ENCODE measurements around the gene CGB5. TPM values are rescaled to one million over a fixed set of nuclear protein-coding genes. Genes with fewer than 3 reads are reported as not detected.

CGB5 gene
- total RNA-seq, 4 donors from 2014 or later: not detected

DNA sequence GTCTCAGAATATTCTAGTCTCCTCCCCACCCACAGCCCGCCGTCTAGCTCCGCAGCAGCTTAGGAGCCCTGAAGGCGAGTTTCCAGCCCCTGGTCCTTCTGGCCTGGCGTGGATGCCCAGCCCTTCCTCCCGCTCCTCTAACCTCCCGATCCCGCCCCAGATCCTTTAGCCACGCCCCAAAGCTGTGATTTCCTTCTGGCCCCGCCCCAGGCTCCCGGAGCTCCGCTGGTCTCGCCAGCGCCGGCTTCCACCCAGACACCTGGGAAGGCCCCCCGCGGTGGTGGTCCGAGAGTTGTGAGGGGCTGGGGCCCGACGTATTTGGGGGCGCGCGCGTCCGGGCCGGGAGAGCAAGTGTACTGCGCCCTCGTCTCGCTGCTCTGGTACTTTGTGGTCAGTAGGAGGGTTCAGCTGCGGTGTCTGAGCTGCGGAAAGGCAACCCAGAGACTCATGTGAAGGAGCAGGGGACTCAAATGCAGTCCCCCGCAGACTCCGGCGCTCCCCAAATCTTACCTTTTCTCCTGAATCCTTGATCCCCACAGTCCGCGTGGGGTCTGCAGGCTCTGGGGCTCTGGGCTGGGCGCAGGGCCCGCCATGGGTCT, 14.1 kb downstream of the CGB5 start, which contains the start of gene CGB7:
Gene CGB7, minus strand, starts transcription at position 114 of the 599 bp plus-strand sequence. CDS start 2,374 bp downstream, outside the sequence.
- TF ChIP-seq POLR2A (IDR thresholded peaks at IDR 0.05) (no peak), POLR2AphosphoS5 (IDR thresholded peaks at IDR 0.05) (no peak), EP300 (IDR thresholded peaks at IDR 0.05) (no peak)
- TF ChIP-seq, protein P1, sequence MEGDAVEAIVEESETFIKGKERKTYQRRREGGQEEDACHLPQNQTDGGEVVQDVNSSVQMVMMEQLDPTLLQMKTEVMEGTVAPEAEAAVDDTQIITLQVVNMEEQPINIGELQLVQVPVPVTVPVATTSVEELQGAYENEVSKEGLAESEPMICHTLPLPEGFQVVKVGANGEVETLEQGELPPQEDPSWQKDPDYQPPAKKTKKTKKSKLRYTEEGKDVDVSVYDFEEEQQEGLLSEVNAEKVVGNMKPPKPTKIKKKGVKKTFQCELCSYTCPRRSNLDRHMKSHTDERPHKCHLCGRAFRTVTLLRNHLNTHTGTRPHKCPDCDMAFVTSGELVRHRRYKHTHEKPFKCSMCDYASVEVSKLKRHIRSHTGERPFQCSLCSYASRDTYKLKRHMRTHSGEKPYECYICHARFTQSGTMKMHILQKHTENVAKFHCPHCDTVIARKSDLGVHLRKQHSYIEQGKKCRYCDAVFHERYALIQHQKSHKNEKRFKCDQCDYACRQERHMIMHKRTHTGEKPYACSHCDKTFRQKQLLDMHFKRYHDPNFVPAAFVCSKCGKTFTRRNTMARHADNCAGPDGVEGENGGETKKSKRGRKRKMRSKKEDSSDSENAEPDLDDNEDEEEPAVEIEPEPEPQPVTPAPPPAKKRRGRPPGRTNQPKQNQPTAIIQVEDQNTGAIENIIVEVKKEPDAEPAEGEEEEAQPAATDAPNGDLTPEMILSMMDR (IDR thresholded peaks at IDR 0.05): no peak
- Histone ChIP-seq H3K4me3 (peak within 1 kb of the TSS; percentile 22 to 58), H3K9me3 (no peaks in the 10 kb centered on the region), H3K36me3 (no peaks in the 10 kb centered on the region), H3K27me3 (peaks cover 50% of the 10 kb centered on the region), H3K27ac (no peak within 1 kb of the TSS), H3K4me1 (peaks cover 0 to 25% (median 16%) of the 10 kb centered on the region in 3 donors)
- peak; percentile 69 for ATAC-seq
- WGBS, 2 donors (ENCODE audit: low coverage in 1 of 2): 0 to 5% methylated on average over 9 to 14 of the region's 38 CpGs

DNA sequence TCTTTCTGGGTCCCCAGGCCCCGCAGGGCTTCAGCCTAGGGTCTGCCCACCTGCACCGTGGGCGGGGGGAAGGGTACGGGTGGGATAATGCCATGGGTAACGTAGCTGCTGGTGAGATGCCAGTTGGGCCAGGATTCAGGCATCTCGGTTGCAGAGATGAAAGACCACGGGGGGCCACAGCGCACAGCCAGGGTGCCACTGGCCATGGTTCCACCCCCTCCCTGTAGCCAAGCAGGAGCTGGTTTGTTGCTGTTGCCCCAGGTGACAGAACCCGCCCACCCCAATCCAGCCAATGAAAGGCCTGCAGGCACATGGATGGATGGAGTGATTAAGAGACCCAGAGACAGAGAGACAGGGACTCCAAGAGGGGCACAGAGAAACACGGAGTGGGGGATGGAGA, 14.9 kb downstream of the CGB5 start:
- H3K36me3 ChIP-seq: no peaks in the 10 kb centered on the region
- no peak for ATAC-seq
- no peak overlapping the region for H3K4me3 ChIP-seq
- H3K27ac ChIP-seq: no peak overlapping the region
- H3K4me1 ChIP-seq: peaks cover 0 to 25% (median 16%) of the 10 kb centered on the region in 3 donors
- 20% methylated on average over 3 of the region's 10 CpGs; no CpG with 5 or more reads in 1 of the 2 donors for WGBS, 2 donors (ENCODE audit: low coverage in 1 of 2)
- TF ChIP-seq EP300 (IDR thresholded peaks at IDR 0.05) (no peak), POLR2AphosphoS5 (IDR thresholded peaks at IDR 0.05) (no peak), POLR2A (IDR thresholded peaks at IDR 0.05) (no peak)
- TF ChIP-seq, protein P1 (IDR thresholded peaks at IDR 0.05): no peak
- no peaks in the 10 kb centered on the region for H3K9me3 ChIP-seq
- peaks cover 58% of the 10 kb centered on the region for H3K27me3 ChIP-seq

DNA sequence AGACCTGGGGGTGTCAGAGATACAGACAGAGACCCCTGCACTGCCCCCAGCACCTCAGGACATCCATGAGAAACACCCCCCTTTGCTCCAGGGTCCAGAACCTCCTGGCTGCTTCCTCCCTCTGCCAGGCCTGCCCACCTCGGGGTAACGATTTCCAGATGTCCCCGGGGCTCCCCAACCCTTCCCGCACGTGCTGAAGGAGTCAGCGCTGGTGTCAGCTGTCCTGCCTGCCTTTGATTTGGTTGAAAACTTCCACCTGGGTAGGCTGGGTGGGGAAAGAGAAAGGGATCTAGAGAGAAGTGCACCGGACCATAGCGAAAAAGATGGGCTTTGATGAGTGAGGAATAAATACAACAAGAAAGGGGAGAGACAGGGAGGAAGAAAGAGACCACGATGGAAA, 15.4 kb downstream of the CGB5 start:
- TF ChIP-seq POLR2A (IDR thresholded peaks at IDR 0.05) (no peak), POLR2AphosphoS5 (IDR thresholded peaks at IDR 0.05) (no peak), EP300 (IDR thresholded peaks at IDR 0.05) (no peak)
- TF ChIP-seq, protein P1 (IDR thresholded peaks at IDR 0.05): no peak
- Histone ChIP-seq H3K27ac (no peak overlapping the region), H3K27me3 (peaks cover 63% of the 10 kb centered on the region), H3K4me1 (peaks cover 0 to 25% (median 16%) of the 10 kb centered on the region in 3 donors), H3K9me3 (no peaks in the 10 kb centered on the region), H3K4me3 (no peak overlapping the region), H3K36me3 (no peaks in the 10 kb centered on the region)
- no peak for ATAC-seq
- 32% methylated on average over 3 of the region's 9 CpGs; no CpG with 5 or more reads in 1 of the 2 donors for WGBS, 2 donors (ENCODE audit: low coverage in 1 of 2)

DNA sequence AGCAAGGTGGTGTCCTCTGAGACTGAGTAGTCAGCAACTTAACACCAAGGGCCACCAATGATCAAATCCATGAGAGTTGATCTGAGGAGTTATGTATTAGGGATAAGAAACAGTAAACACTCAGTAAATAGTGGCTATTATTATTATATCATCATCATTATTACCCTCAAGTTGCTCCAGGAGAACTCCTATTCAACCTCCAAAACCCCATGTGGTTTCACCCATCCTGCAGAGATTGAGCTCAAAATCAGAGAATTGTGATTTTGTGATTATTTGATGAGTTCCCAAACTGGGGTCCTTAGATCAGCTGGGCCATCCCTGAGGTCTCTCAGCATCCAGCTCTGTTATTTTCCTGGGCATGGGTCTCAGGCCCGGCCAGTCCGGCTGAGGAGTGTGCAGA, 17.4 kb downstream of the CGB5 start:
- no peak overlapping the region for H3K27ac ChIP-seq

More for the DNA sequence above, 17.4 kb downstream of the CGB5 start:
- Histone ChIP-seq H3K9me3 (no peaks in the 10 kb centered on the region), H3K36me3 (no peaks in the 10 kb centered on the region), H3K27me3 (peaks cover 83% of the 10 kb centered on the region), H3K4me1 (peaks cover 0 to 33% (median 22%) of the 10 kb centered on the region in 3 donors), H3K4me3 (no peak overlapping the region)
- TF ChIP-seq POLR2A (IDR thresholded peaks at IDR 0.05) (no peak), EP300 (IDR thresholded peaks at IDR 0.05) (no peak), POLR2AphosphoS5 (IDR thresholded peaks at IDR 0.05) (no peak)
- TF ChIP-seq, protein P1 (IDR thresholded peaks at IDR 0.05): no peak
- no peak for ATAC-seq
- WGBS, 2 donors (ENCODE audit: low coverage in 1 of 2): no CpG with 5 or more reads among the region's 2 CpGs

Data from gastroesophageal sphincter (tissue), 4 donors.